Liver (tissue), 9 donors: ENCODE results near the gene ARID3A. TPM values are rescaled to one million over a fixed set of nuclear protein-coding genes. Genes with fewer than 3 reads are reported as not detected.
A peak's percentile ranks its signal among the peaks of the same experiment; 100 is the strongest.

Experiments used
- DNase-seq: peaks from one replicate; pipeline ENCODE4 v3.0.0-alpha.2; 2017; ENCODE audit warnings: low spot score
- H3K27ac ChIP-seq, 2 donors: one replicate each; pipeline ENCODE4 v1.7.0; 2013; ENCODE audit warnings: inconsistent platforms in 2 of 2, low read length in 2 of 2, control low read depth in 1 of 2, low read depth in 1 of 2, mild to moderate bottlenecking in 1 of 2
- H3K27me3 ChIP-seq, 4 donors: one replicate each; pipeline versions ENCODE4 v1.6.1 to v1.7.0; 2013; ENCODE audit warnings: low read length in 3 of 4, inconsistent platforms in 1 of 4, mild to moderate bottlenecking in 1 of 4, moderate library complexity in 1 of 4; ENCODE audit not compliant: control insufficient read depth in 4 of 4, insufficient read depth in 4 of 4
- H3K36me3 ChIP-seq, 4 donors: one replicate each; pipeline versions ENCODE4 v1.6.1 to v1.7.0; 2013; ENCODE audit warnings: low read length in 3 of 4, mild to moderate bottlenecking in 3 of 4, low read depth in 1 of 4, moderate library complexity in 1 of 4; ENCODE audit not compliant: control insufficient read depth in 4 of 4, insufficient read depth in 3 of 4
- H3K4me1 ChIP-seq, 4 donors: one replicate each; pipeline versions ENCODE4 v1.6.1 to v1.7.0; 2013; ENCODE audit warnings: low read length in 3 of 4, mild to moderate bottlenecking in 3 of 4, moderate library complexity in 1 of 4; ENCODE audit not compliant: control insufficient read depth in 4 of 4, insufficient read depth in 4 of 4
- H3K4me3 ChIP-seq, 3 donors: one replicate each; pipeline versions ENCODE4 v1.6.1 to v1.7.0; 2013; ENCODE audit warnings: low read length in 3 of 3, control low read depth in 1 of 3, low read depth in 1 of 3, mild to moderate bottlenecking in 1 of 3
- H3K9ac ChIP-seq, 2 donors: one replicate each; pipeline ENCODE4 v1.7.0; 2013; ENCODE audit warnings: low read length in 2 of 2, mild to moderate bottlenecking in 2 of 2, moderate library complexity in 2 of 2, control low read depth in 1 of 2, low read depth in 1 of 2
- H3K9me3 ChIP-seq, 4 donors: one replicate each; pipeline versions ENCODE4 v1.6.1 to v1.7.0; 2013; ENCODE audit warnings: low read length in 3 of 4; ENCODE audit not compliant: control insufficient read depth in 4 of 4
- ATF3 ChIP-seq: IDR thresholded peaks from 2 replicates; pipeline ENCODE4 v1.6.1; 2016; ENCODE audit warnings: antibody characterized with exemption
- CTCF ChIP-seq: fragments of 150-350 bp; IDR thresholded peaks from 2 replicates; pipeline ENCODE4 v1.5.1; 2017; ENCODE audit warnings: improper control_type of control experiment, low read depth, low read length; ENCODE audit not compliant: missing input control
- EGR1 ChIP-seq, 2 donors: IDR thresholded peaks; 2 replicates each; pipeline ENCODE4 v1.6.1; 2016 to 2018; ENCODE audit warnings: antibody characterized with exemption in 2 of 2, low read depth in 2 of 2
- FOXA1 ChIP-seq: IDR thresholded peaks from 2 replicates; pipeline ENCODE4 v1.6.1; 2016; ENCODE audit warnings: antibody characterized with exemption
- FOXA2 ChIP-seq: IDR thresholded peaks from 2 replicates; pipeline ENCODE4 v1.6.1; 2016; ENCODE audit warnings: antibody characterized with exemption
- GABPA ChIP-seq, 2 donors: IDR thresholded peaks in 1 of 2; conservative IDR thresholded peaks in 1 of 2; 2 replicates each; pipeline ENCODE4 v1.6.1; 2016; ENCODE audit warnings: antibody characterized with exemption in 2 of 2, mild to moderate bottlenecking in 1 of 2, moderate library complexity in 1 of 2
- HNF4A ChIP-seq, 2 donors: conservative IDR thresholded peaks; 2 replicates each; pipeline ENCODE4 v1.6.1; 2016; ENCODE audit warnings: antibody characterized with exemption in 2 of 2, mild to moderate bottlenecking in 2 of 2
- HNF4G ChIP-seq: IDR thresholded peaks from 2 replicates; pipeline ENCODE4 v1.6.1; 2016; ENCODE audit warnings: antibody characterized with exemption
- JUND ChIP-seq, 2 donors: IDR thresholded peaks; 2 replicates each; pipeline ENCODE4 v1.6.1; 2016; ENCODE audit warnings: antibody characterized with exemption in 2 of 2
- MAX ChIP-seq: IDR thresholded peaks from 2 replicates; pipeline ENCODE4 v1.6.1; 2016; ENCODE audit warnings: antibody characterized with exemption
- NR2F2 ChIP-seq: IDR thresholded peaks from 2 replicates; pipeline ENCODE4 v1.6.1; 2016; ENCODE audit warnings: antibody characterized with exemption
- RAD21 ChIP-seq, 2 donors: IDR thresholded peaks; 2 replicates each; pipeline ENCODE4 v1.6.1; 2016; ENCODE audit warnings: antibody characterized with exemption in 2 of 2, mild to moderate bottlenecking in 2 of 2
- REST ChIP-seq: IDR thresholded peaks from 2 replicates; pipeline ENCODE4 v1.6.1; 2016; ENCODE audit warnings: antibody characterized with exemption, mild to moderate bottlenecking
- RXRA ChIP-seq, 2 donors: IDR thresholded peaks; 2 replicates each; pipeline ENCODE4 v1.6.1; 2017 to 2018; ENCODE audit warnings: antibody characterized with exemption in 2 of 2, mild to moderate bottlenecking in 1 of 2
- SP1 ChIP-seq: IDR thresholded peaks from 2 replicates; pipeline ENCODE4 v1.6.1; 2018; ENCODE audit warnings: antibody characterized with exemption, mild to moderate bottlenecking
- TAF1 ChIP-seq: conservative IDR thresholded peaks from 2 replicates; pipeline ENCODE4 v1.6.1; 2016; ENCODE audit warnings: antibody characterized with exemption, mild to moderate bottlenecking
- YY1 ChIP-seq: IDR thresholded peaks from 2 replicates; pipeline ENCODE4 v1.6.1; 2016; ENCODE audit warnings: antibody characterized with exemption, mild to moderate bottlenecking
- ZBTB33 ChIP-seq: IDR thresholded peaks from 2 replicates; pipeline ENCODE4 v1.6.1; 2016; ENCODE audit warnings: antibody characterized with exemption
- WGBS: extraction: QIAGEN DNeasy Blood & Tissue Kit; methylation state at CpG from one replicate; pipeline ENCODE4 v1.1.7; 2013; 5-methylcytosine and 5-hydroxymethylcytosine counted together
- polyA plus RNA-seq, 2 donors: library from polyadenylated mRNA; stranded (reverse) in 1 of 2; unstranded in 1 of 2; fragments of 200-250 nt in 1 of 2; fragments of >200 nt in 1 of 2; fragmentation: Nextera tagmentation in 1 of 2; extraction: Ambion mirVana in 1 of 2; gene quantifications; one replicate each; pipeline versions ENCODE4 v1.2.1 to v1.2.3, GENCODE V29; 2013 to 2015
- total RNA-seq, 2 donors: library from RNA; depleted of rRNA; stranded (reverse); fragments of >200 nt; gene quantifications; one replicate each; pipeline ENCODE4 v1.2.3, GENCODE V29; 2014
- donor health status: healthy.
- donor health status: healthy.
- donor health status: healthy.
- donor health status: healthy.
- donor health status: healthy.

Gene ARID3A
- total and polyA plus RNA-seq, 4 donors: 0.74 to 42.4 (median 3.1) TPM

- Histone ChIP-seq H3K4me3 (no peak overlapping the region), H3K36me3 (peaks cover 0 to 13% (median 4%) of the 10 kb centered on the region in 4 donors), H3K9me3 (no peaks in the 10 kb centered on the region), H3K4me1 (peaks cover 7 to 11% (median 9%) of the 10 kb centered on the region in 4 donors), H3K27ac (no peak overlapping the region), H3K9ac (no peak overlapping the region), H3K27me3 (no peaks in the 10 kb centered on the region)
- DNase-seq: no peak
- WGBS: 86% methylated on average over 7 of the region's 7 CpGs
- TF ChIP-seq HNF4G (no peak), GABPA (IDR thresholded peaks at IDR 0.05 in 1 of 2, conservative IDR thresholded peaks at IDR 0.05 in 1 of 2) (no peak), NR2F2 (no peak), FOXA1 (no peak), MAX (no peak), TAF1 (no peak), JUND (IDR thresholded peaks at IDR 0.05) (no peak), SP1 (no peak), FOXA2 (no peak), EGR1 (IDR thresholded peaks at IDR 0.05; ENCODE audit: low read depth in 2 of 2) (no peak), HNF4A (conservative IDR thresholded peaks at IDR 0.05) (no peak), ATF3 (no peak), YY1 (no peak), ZBTB33 (no peak), RXRA (IDR thresholded peaks at IDR 0.05) (no peak)
These were observed 23.8 kb upstream of the ARID3A start for GRCh38 chr19:902093-902370.

- H3K9me3 ChIP-seq: no peaks in the 10 kb centered on the region
- no peak overlapping the region for H3K27ac ChIP-seq
- no peak overlapping the region for H3K4me3 ChIP-seq
- peaks cover 0 to 13% (median 4%) of the 10 kb centered on the region in 4 donors for H3K36me3 ChIP-seq
- TF ChIP-seq JUND (IDR thresholded peaks at IDR 0.05): no peak
- peak; percentile 27 for TF ChIP-seq HNF4G
- TF ChIP-seq REST: peak; percentile 14
- peak; percentile 60 for TF ChIP-seq YY1
- TF ChIP-seq NR2F2: peak; percentile 18
- TF ChIP-seq CTCF: no peak
- no peak for TF ChIP-seq GABPA (IDR thresholded peaks at IDR 0.05 in 1 of 2, conservative IDR thresholded peaks at IDR 0.05 in 1 of 2)
- TF ChIP-seq RAD21 (IDR thresholded peaks at IDR 0.05): peak in 1 of 2 donors; percentile 23
- TF ChIP-seq MAX: no peak
- TF ChIP-seq HNF4A (conservative IDR thresholded peaks at IDR 0.05): peak; percentile 69
- peak; percentile 81 to 86 for TF ChIP-seq RXRA (IDR thresholded peaks at IDR 0.05)
- no peak for TF ChIP-seq ZBTB33
- TF ChIP-seq TAF1: no peak
- TF ChIP-seq ATF3: no peak
- peak; percentile 56 for TF ChIP-seq SP1
- no peak for TF ChIP-seq FOXA2
- TF ChIP-seq FOXA1: no peak
- no peak for TF ChIP-seq EGR1 (IDR thresholded peaks at IDR 0.05; ENCODE audit: low read depth in 2 of 2)
- WGBS: 69% methylated on average over 14 of the region's 14 CpGs
- no peak for DNase-seq
- no peaks in the 10 kb centered on the region for H3K27me3 ChIP-seq
- peaks cover 7 to 11% (median 9%) of the 10 kb centered on the region in 4 donors for H3K4me1 ChIP-seq
- H3K9ac ChIP-seq: no peak overlapping the region
These were observed 23.2 kb upstream of the ARID3A start for GRCh38 chr19:902446-903226.
